ENCODE data around the gene S100A8.
"Not testable (repeated sequence)": the region's sequence is repeated elsewhere in the genome, so short reads cannot be mapped to it uniquely, and the experiment has no call there.

S100A8 gene

DNA sequence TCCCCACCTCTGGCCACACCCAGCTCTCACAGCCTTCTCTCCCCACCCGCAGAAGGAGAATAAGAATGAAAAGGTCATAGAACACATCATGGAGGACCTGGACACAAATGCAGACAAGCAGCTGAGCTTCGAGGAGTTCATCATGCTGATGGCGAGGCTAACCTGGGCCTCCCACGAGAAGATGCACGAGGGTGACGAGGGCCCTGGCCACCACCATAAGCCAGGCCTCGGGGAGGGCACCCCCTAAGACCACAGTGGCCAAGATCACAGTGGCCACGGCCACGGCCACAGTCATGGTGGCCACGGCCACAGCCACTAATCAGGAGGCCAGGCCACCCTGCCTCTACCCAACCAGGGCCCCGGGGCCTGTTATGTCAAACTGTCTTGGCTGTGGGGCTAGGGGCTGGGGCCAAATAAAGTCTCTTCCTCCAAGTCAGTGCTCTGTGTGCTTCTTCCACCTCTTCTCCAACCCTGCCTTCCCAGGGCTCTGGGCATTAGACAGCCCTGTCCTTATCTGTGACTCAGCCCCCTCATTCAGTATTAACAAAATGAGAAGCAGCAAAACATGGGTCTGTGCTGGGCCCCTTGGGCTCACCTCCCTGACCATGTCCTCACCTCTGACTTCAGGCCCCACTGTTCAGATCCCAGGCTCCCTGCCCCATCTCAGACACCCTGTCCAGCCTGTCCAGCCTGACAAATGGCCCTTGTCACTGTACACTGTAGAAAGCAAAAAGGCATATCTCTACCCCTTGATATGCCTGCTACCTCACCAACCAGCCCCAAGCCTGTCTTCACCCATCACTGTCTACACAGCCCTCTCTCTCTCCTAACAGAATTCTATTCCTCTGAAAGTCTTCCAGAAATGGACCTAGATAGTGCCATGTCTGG, 30.0 kb downstream of the S100A8 start:
- no peak for DNase-seq

DNA sequence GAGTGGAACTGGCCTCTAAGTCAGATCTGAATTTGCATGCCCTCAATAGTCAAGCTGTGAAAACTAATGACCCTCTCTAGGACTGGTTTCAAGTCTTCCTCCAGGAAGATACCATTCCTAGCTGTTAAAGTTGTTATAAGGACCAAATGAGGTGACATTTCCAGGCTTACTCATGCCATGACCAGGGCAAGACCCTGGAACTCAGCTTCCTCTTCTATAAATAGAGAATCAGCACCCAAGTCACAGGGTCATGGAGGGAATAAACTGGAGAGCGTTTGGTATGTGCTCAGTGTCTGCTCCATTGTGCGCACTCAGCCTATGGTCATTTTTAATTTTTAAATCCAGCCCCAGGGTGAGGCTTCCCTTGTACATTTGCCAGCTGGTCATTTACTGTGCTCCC, 30.7 kb downstream of the S100A8 start:
- no peak for DNase-seq

DNA sequence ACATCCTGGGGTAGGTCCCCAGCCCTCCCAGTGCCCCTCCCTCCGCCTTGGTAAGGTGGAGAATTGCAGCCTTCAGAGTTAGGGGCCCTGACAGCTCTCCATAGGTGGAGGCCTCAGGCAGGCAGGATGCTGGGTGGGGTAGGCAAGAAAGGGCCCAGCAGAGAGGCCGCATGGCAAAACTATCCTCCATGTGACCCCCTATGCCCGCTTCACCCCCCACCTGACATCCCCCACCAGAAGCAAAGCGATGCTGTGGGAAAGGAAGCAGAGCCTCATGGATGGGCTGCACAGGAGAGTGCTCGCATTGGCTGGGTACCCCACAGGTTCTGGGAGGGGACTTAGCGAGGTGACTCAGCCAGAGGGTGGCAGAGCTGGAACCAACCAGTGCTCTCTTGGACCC, 31.6 kb downstream of the S100A8 start:
- DNase-seq: no peak

DNA sequence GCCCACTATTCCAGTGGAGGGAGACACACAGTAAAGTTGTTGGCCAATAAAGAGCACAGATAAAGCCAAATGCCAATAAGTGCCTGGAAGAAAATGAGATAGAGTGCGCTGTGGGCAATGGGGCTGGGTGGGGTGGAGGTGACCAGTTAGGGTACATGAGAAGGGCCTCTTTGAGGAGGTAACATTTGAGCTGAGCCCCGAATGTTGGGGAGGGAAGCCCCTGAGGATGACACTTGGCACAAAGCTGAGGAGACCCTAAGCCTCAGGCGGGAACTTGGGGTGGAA, 32.2 kb downstream of the S100A8 start:
- no peak for DNase-seq

DNA sequence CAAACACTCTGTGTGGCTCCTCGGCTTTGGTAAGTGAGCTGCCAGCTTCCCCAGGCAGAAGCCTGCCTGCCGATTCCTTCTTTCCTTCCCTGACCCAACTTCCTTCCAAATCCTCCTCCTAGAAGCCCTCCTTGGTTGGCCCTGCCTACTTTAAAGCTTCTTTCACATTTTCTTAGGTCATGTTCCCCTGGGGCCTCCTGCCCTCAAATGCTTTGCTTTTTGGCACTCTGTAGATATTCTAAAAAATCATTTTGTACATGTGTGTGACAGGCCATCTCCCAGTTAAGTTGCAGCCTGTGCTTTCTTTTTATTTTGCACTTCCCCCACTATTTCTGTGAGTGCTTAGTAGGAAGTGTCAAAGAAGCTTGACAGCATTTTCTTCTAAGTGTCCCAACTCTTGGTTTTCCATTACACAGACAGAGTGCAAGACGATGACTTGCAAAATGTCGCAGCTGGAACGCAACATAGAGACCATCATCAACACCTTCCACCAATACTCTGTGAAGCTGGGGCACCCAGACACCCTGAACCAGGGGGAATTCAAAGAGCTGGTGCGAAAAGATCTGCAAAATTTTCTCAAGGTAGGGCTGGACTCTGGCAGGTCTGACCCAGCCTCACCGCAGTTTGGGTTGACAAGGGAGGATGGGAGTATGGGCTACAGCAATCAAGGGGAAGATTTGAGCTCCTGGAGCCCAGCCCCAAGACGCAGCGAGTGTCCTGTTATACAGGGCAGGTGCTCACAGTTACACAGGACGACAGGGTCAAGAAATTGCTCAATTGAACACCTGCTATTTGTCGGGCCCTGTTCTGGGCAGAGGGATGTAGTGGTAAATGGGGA, 32.8 kb downstream of the S100A8 start, which contains the start of gene S100A9:
Gene S100A9, plus strand, starts transcription at position 2 of the 838 bp plus-strand sequence. Its CDS starts 430 bp downstream, at position 432.
- no peak for DNase-seq

DNA sequence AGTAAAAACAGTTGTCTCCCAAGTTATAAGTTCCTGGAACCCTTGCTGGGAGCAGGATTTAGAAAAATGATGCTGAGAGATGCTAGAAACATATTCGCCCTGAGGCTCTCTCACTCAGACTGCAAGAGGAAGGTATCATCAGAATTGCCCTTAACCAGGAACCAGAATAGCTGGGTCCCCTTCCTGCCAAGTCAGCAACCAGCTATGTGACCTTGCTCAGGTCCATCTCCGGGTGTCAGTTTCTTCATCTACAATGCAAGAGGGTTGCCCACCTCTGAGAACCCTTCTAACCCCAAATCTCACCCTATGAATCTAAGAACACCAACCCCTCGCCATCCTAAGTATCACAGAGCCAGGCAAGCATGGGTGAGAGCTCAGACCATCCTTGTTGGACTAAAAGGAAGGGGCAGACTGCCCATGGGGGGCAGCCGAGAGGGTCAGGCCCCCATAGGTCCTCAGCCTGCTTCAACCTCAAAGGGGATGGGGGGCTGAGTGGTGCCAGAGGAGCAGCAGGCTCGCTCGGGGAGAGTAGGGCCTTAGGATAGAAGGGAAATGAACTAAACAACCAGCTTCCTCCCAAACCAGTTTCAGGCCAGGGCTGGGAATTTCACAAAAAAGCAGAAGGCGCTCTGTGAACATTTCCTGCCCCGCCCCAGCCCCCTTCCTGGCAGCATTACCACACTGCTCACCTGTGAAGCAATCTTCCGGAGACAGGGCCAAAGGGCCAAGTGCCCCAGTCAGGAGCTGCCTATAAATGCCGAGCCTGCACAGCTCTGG, 33.6 kb downstream of the S100A8 start:
- no peak for DNase-seq

DNA sequence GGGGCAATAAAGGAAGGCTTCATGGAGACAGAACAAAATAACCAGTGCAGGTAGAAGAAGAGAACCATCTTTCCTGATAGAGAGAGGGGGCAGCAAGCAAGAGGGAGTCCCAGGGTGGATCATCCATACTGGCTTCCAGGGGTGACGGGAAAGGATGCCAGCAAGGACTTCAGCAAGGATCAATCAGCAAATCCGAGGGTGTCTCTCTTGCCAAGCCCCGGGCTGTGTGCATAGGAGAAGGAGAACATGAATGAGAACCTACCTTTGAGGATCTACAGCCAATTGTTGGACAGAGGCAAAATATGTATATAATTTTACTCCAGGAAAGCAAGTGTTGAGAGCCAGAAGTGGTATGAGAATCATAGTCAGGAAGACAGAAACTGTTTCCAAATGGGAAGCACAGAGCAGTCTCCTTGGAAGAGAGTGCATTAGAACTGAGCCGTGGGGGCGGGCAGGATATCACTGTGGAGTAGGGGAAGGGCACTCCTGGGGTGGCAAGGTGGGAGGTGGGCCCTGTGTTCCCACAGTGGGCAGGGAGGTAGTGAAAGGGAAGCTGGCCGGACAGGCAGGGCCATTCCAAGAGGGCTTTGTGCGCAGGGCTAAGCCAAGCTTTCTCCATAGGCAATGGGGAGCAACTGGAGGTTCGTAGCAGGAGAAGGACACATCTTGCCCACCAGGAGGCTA, 34.3 kb downstream of the S100A8 start:
- DNase-seq: no peak

DNA sequence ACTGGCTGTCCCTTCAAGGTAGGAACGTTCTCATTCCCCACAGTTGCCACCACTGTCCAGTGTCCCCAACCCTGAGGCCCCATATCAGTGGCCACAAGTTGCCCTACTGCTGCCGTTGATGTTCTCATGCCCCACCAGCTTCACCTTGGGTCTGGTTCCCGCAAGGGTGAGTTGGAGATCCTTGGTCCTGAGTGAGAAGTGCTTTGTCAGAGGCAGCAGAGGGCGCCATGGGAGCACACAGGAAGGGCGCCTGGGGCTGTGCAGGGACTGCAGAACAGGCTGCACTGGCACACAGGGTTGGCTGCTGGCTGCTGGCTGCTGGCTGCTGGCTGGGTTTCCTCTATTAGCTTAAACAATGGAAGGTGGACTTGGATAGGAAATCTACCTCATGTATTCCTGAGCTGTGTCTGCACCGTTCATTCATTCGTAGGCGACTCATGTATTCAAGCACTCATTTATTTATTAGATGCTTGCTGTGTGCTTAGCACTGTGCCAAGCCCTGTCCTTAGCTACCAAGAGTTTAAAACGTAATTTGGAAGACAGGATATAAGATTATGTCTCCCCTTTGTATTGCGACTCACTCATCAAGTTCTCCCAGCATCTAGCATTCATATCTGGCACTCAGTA, 35.3 kb downstream of the S100A8 start:
- peak; percentile 23 for DNase-seq

DNA sequence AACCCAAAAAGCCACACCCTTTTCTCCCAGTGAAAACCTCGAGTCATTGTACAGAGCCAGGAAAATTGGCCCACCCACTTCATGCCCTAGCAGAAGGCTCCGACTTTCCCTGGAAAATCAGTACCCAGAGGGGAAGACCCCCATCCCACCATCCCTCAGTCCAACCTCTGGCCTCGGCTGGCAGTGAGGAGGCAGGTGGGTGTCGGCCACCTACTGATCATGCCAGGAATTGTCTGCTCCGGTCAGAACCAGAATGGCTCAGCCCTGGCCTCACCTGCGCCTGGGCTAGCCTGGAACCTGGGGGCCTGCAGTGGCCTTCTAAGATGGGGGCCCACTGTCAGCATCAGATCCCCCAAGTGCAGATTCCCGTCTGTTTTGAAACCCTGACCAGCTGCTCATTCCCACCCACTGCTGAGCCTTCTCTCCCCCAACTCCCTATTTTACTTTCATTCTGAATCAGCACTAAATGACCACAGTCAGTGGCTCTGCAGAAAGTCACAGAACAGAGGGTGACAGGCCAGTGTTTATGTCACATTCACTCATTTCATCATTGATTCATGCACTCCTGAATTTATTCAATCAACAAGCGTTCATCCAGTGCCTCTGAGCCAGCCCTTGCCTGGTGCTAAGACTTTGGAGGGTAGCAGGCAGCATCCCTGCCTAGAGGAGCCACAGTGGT, 36.2 kb downstream of the S100A8 start:
- no peak for DNase-seq

DNA sequence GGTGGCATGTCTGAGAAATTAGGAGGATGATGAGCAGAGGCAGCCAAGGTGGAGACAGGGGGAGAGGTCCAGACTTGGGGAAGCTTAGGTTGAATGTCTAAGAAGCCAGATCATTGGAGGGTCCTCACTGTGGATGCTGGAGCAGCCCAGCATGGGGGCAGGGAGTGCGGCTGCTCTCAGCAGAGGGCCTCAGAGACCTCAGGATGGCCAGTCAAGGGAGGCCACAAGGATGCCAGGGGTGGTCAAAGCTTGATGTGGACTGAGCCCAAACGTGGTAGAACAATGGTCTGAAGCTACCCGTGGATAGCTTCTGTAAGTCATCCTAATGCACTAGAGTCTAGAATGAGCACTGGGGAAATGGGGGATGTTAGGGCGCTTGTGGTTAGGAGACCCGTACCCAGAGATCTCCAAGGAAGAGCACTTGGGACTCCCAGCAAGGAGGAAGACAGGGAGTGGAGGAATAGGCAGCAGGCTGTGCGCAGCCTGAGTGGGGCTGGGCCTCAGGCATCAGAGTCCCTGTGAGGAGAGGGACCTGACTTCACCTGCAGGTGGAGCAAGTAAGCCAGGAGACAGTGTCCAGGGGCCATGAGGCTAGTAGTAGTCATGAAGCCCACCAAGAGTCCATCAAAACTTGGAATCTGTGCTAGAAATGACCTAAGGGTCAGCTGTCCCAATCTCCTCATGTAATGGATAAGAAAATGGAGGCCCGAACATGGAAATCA, 37.5 kb downstream of the S100A8 start:
- DNase-seq: peak; percentile 40

DNA sequence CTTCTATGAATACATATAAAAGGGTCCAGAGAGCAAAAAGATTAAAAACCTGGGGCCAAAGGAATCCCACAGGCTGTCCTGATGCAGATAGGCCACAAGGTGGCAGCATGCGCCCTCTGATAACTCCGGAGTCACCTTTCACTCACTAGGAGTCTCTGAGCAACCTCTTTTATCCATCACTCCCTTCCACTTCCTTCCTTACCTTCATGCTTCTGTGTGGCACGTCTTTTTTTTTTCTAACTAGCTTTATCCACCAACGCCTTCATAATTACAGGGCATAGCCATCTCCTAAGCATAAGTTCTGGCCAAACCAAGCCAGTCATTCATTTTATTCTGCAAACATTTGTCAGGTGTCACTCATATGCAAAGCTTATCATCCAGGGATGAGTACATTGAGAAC, 38.4 kb downstream of the S100A8 start:
- DNase-seq: peak; percentile 84

DNA sequence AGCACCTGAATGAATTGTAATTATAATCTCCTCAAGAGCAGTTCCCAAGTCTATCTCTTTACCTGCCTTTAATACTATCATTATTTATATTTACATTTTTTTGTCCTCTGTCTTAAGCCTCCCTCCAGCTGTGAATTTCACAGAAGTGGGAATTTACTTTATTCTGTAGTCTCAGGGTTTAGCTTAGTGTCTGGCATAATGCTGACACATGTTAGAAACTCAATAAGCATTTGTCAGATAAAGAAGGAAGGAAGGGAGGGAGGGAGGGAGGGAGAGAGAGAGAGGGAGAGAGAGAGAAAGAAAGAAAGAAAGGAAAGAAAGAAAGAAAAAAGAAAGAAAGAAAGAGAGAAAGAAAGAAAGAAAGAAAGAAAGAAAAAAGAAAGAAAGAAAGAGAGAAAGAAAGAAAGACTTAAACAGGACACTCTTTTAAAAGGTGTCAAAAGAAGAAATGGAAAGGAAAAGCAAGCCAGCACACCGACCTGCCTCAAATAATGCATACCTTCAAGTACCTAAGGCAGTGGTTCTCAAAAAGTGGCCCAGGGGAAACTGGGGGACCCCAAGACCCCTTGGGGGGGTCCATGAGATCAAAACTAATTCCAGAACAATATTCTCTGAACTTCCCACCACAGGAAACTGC, 40.4 kb downstream of the S100A8 start:
- DNase-seq: no peak

DNA sequence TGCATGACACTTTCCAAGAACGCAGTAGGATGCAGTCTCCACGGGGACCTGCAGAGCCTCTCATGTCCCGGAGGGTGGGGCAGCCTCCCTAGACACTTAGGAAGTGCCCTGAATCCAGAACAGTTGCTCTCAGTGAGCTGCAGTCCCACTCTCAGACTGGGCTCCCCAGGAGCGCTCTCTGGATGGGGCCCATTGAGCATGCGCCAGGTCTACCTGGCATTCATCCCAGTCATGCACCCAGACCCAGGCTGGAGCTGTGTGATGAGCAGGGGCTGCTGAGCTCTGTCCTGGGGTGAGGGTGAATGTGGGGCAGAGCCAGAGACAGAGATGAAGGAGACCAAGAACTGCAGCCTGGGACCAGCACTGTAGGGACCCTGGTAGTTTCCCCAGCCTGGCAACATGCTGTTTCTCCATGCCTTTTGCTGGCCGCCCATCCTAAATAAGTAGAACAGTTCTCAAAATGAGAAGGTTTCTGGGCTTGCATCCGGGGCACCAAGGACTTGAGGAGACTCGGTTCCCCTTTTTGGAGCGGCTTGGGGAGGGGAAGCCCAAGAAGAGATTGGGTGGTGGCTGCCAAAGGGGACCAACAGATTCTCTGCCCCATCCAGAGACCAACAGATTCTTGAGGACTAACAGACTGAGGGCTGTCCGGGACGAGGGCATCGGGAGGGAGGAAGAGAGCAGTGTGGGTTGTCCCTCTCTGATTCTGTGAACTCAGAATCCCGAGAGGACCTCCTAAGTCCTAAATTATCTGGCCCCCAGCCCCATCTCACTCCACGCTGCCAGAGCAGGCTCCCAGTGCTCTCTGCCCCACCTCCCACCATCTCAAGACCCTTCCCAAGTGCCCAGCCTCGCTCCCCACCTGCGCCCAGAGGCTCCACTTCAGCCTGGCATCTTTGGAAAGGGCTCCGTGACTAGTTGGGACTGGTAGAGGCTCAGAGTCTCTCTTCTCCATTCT, 41.2 kb downstream of the S100A8 start:
- DNase-seq: no peak

DNA sequence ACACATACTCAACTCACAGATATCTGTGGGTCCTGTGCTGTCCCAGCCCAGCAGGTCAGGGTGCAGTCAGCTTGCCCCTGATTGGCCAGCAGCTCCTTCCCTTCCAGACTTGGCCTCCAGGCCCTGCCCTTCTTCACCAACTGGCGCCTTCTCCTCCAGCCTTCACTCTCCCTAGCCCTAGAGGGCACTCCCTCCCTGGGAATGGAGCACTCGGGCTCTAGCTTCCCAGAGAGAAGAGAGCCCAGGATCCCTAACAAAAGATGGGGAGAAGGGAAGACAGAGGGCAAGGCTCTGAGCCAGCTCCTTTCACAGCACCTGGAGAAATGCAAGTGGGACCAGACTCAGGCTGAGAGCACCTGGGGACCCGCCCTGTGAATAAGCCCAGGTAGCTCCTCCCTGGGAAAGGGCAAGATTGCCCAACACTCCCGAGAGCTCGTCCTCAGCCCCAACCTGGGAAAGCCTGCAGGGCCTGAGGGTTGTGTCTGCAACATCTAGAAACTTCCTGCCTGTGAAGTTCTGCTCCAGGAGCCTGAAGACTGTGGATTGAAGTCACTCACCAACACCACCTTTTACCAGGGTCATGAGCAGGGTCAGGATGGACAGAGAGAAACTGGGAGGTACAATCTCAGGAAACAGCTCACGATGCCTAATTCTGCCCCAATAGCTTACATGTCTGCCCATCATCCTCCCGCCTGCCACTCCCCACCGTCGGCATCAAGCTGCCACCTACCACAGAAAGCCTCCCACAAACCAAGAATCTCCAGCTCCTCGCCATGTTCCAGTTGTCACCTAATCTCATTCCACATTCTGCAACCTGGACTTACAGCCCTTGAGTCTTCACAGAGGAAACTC, 42.1 kb downstream of the S100A8 start, which contains the start of gene PGLYRP4:
Gene PGLYRP4, minus strand, starts transcription at position 331 of the 852 bp plus-strand sequence. CDS start 909 bp downstream, outside the sequence.
- DNase-seq: no peak

DNA sequence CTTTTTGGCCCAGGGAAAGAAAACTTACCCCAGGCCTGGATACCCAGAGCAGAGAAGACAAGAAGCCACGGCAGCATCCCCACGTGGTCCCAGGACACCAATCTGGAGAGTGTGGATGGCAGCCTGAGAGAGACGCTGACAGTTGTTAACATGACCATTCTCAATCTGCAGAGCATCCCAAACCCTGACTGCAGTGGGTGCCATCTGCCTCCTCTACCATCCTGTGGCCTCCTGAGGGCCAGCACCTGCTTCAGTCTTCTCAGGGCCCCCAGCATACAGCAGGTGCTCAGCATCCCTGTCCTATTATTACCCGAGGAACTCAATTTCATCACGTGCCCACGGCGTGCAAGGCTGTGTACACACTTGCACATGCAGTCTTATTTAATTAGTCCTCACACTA, 43.0 kb downstream of the S100A8 start:
- no peak for DNase-seq

DNA sequence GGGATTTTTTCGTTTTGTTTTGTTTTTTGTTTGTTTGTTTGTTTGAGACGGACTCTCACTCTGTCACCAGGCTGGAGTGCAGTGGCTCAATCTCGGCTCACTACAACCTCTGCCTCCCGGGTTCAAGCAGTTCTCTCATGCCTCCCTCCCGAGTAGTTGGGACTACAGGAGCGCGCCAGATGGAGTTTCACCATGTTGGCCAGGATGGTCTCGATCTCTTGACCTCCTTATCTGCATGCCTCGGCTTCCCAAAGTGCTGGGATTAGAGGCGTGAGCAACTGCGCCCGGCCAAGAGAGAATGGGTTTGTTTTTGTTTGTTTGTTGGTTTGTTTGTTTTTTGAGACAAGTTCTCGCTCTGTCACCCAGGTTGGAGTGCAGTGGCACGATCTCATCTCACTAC, 43.8 kb downstream of the S100A8 start:
- DNase-seq: not testable (repeated sequence)

DNA sequence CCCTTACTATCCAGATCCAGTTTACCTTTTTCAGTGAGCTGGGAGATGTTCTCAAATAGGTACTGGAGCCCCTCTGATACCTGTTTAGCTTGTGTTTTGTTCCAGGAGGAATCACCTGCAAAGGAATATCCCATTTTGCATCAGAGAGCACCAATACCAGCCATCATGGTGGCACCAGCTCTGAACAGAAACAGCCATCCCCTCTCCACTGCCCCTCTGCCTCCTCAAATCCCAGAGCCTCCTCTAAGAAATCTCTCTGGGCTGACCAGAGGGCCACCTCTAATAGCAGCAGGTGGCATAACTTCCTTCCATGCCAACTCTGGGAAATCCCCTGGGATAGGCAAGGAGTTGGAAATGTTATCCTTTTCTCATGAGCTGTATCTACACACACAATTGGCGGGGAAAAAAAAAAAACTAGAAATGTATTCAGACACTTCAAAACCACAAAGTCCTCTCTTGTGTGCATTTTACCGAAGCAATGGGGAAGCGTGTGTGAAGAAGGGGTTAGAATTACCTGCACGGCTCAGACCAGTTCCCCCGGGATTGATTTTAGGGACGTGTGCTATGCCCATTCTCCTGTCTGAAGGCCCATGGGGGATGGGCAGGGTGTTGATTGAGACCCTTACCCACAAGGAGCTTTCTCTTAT, 44.7 kb downstream of the S100A8 start:
- DNase-seq: no peak
